NCI-H524 (cell line): ENCODE results near the gene GTF3C1.
"Not testable (repeated sequence)": the region's sequence is repeated elsewhere in the genome, so short reads cannot be mapped to it uniquely, and the experiment has no call there.

ENCODE experiments used
- DNase-seq, 2 experiments: peaks; one replicate each; lab custom pipeline; 2025; lab: John Stamatoyannopoulos, UW

GTF3C1 gene

DNA sequence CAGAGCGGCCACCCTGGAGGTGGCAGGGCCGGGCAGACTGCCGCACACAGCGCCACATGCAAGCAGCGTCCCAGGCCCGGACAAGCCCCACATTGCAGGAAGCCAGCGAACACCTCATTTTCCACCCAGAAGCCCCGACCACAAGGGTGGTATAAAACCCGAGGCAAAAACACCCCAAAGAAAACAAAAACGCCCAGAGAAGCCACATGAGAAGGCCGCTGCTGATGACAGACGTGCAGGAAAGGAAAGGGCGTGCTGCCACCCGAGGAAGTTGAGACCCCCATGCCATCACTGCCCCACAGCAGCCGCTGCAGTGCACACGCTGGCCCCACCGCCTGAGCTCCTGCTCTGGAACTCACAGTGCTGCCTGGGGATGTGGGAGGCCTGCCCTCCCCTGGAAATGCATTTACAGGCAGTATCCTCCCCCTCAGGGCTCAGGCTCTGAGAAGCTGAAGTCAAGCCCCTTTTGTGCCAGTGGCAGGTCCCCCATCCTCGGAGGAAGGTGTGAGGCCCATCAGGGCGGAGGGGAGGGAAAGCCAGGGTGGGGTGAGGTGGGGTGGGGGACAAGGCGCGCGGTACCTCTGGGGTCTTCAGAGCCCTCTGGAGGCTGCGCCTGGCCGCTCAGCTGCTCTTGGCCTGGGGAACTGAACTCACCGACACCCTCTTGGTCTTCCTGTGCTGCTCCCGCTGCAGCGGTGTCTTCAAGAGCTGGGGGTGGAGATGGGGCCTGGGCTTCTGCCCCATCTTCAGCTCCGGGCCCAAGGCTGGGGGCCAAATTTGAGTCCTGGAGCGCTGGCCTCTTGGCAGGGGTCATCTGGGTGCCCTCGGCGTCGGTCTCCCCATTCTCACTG lies 85.7 kb downstream of the GTF3C1 start:
- no peak for DNase-seq

DNA sequence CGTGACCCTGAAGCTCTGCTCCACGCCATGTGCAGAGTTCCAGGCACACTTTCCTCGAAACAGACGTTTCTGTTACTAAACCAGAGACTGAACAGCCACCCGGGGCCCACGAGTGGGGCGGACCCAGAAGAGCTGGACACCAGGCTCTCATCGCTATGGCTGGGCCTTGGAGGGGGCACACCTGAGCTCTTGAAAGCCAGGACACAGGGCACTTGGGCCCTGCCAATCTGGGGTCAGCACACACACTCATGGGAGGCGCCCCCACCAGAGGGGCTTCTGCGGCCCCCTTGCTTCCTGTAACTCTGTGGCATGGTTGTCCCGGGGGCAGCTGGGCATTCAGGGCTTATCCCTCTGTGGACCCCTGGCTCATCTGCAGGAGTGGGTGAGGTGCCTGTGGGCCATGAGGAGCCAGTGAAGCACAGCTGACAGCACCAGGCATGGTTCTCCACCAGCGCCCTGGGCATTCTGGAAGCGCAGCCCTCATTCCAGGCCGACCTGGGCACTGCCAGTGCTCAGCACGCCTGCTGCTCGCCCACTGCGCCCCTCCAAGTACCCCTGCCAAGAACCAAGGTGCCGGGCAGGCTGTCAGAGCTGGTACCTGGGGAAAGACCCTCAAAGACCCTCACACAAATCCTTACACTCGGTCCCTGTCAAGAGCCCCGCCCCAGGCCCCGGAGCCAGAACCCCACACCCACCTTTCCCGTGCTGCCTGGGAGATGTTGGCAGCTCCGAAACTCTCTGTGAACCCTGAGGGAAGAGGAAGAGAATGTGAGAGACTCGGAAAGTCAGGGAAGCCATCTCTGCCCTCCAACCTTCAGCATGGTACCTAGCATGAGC lies 86.6 kb downstream of the GTF3C1 start:
- DNase-seq = no peak

DNA sequence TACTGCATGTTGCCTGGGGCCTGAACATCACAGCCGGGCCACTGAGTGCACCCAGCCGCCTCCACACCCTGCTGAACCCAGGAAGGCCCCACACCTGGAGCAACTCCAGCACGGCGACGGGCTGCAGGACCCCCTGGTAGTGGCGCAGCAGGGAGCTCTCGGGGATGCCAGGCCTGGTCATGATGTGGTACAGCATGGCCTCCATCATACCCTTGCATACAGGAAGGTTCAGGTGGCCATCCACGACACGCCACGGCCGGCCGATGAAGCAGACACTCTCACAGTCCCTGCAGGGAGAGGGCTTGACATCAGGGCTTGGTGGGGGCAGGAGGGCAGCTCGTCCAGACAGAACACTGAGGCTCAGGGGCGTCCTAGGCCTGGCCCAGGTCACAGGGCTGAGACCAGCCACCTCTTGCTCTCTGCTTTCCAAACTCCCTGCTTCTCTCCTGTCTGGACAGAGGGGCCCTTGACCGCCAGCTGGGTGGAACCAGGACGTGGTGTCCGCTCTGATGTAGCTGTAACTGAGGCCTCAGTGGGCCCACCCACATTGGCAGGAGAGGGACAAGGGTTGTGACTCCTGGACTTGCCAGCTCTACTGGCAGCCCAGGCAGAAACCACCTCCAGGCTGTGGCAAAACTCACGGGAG lies 87.4 kb downstream of the GTF3C1 start:
- DNase-seq = no peak

DNA sequence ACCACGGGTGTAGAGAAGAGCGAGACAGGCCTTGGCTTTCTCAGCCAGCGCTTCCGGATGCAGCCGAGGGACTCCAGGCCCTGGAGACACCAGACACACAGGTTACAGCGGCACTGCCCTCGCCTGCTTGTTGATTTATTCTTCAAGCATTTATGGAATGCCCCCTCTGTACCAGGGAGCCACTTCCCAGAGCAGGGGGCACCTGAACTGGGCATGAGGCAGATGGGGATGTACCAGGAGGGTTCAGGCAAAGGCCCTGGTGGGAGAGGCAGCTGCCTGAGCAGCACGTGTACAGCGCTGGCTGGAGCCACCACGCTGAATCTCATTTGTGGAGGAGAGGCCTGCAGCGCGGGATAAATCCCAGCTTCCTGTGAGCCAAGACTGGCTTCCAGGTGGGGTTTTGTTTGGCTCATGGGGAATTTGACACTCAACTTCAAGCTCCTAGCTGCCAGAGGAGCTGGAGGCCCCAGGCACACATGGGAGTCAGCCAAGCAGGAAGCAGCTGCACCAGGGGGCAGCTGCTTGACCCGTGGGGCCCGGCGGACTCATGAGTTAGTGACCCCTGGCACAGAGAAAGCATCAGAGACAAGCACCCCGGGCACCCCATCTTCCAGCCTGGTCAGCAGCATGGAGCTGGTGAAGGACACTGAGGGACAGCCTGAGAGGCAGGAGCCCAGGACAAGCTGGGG lies 88.1 kb downstream of the GTF3C1 start:
- DNase-seq = no peak

DNA sequence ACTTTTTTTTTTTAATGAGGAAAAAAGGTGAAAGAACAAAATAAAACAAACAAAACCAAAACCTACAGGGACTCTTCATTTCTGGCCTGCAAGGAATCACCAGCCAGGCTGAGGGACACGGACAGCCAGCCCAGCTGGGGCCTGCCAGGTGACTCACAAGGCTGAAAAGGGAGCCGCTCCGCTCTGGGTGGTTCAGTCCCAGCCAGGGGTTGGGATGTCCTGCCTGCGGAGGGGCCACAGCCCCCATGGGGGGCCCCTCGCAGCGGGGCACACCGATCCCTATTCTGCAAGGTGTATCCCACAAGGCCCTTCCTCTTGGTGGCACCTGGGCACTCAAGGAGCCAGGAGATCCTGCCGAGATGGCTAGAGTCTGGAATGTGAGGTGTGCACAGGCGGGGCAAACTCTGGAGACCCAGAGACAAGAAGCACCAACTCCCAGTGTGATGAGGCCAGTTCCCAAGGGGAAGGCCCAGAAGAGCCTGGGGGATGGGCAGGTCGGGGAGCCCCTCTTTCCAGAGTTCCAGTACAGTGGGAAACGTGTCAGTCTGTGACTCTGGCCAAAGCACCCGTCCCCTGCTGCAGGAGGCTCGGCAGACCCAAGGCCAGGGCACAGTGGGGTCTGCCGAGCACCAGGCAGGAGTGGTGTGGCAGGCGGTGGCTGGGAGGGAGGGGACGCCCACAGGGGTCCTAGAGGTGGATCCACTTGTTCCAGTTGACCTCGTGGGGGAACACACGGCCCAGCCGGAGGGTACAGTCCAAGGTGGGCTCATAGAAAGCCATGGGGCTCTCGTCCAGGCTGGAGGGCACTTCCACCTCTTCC lies 88.8 kb downstream of the GTF3C1 start:
- DNase-seq = no peak

DNA sequence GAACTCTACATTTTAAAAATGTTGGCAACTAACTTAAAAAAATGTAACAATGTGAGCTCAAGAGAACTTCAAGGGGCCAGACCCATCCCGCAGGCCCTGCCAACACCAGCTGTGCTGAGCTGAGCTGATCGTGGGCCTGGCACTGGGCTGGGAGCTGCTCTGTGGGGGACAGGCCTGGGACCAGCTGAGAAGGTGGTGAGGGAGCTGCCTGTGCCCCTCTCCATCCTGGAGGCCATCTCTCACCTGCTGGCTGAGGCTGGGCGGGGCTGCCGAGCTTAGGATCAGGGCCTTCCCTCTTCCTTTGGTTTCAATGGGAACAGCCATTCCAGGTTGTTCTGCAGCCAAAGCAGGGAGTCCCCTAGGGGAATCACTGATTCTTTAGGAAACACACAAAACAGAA lies 89.5 kb downstream of the GTF3C1 start:
- DNase-seq = no peak

DNA sequence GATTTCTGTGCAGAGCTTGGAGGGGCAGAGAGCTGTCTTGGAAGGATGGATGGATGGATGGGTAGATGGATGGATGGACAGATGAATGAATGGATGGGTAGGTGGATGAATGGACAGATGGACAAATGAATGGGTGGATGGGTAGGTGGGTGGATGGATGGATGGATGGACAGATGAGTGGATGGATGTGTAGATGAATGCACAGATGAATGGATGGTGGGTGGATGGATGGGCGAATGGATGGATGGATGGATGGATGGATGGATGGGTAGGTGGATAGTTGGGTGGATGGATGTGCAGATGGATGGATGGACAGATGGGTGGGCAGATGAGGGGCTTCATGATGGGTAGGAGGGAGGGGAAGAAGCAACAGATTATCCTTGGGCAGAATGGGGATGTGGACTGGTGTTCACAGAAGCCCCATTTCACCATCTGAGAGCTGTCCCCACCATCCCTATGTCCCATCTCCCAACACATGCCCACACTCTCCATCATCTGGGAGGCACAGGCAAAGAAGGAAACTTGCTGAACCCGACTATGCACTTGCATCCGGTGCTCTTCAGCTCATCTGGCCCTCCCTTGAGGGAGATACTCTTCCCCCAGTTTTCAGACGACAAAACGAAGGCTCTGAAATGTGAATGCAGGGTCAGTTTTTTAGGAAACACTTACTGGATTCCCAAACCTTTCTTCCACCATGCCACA lies 90.6 kb downstream of the GTF3C1 start:
- no peak for DNase-seq

DNA sequence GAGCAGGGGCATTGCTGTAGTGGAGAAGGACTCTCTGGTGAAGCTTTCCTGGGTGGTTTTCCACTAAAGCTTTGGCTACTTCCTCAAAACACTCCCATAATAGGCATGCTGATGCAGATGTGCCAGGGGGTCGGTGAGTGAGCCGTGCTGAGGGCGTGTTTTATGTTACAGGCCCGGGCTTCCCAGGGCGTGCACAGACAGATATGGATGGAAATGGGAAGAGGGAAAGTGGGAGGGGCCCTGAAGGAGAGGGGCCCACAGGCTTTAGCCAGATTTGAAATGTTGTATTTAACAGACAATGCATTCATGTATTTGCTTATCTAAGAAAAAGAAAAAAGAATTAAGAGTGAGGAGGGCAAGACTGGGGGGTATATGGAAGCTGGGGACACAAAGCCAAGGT lies 91.5 kb downstream of the GTF3C1 start:
- DNase-seq = no peak

DNA sequence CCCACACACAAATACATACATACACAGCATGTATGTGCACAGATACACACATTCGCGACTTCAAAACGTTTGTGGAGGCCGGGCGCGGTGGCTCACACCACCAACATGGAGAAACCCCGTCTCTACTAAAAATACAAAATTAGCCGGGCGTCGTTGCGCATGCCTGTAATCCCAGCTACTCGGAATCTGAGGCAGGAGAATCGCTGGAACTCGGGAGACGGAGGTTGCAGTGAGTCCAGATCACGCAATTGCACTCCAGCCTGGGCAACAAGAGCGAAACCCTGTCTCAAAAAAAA lies 92.2 kb downstream of the GTF3C1 start:
- DNase-seq = not testable (repeated sequence)

DNA sequence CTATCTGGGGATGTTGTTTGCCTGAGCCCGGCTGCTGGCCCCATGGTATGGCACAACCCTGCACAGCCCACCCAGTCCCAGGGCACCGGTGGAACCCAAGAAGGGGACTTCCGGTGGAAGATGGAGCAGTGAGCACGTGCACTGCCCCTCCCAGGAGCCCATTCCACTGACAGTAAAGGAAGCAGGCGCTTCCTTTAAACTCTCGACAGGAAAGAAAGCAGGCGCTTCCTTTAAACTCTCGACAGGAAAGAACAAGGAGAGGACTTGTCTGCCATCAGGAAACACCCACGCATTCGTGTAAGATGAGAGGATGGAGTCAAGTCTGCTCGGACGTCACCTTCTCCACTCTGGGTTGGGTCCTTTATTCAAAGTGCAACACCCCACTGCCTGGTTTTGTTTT lies 94.0 kb downstream of the GTF3C1 start:
- DNase-seq = no peak

DNA sequence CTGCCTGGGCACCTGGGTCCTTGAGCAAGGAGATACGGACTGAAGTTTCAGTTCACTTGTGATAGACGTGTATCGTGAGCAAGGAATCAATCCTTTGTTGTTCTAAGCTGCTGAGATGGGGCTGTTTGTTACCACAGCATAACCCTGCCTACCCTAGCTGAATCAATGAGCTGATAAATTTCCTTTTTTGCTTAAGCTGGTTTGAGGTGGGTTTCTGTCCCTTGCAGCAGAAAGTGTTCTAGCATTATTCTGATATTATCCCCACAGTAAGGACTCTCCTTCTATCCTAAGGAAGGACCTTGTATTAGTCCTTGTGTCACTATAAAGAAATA lies 96.3 kb downstream of the GTF3C1 start:
- no peak for DNase-seq

DNA sequence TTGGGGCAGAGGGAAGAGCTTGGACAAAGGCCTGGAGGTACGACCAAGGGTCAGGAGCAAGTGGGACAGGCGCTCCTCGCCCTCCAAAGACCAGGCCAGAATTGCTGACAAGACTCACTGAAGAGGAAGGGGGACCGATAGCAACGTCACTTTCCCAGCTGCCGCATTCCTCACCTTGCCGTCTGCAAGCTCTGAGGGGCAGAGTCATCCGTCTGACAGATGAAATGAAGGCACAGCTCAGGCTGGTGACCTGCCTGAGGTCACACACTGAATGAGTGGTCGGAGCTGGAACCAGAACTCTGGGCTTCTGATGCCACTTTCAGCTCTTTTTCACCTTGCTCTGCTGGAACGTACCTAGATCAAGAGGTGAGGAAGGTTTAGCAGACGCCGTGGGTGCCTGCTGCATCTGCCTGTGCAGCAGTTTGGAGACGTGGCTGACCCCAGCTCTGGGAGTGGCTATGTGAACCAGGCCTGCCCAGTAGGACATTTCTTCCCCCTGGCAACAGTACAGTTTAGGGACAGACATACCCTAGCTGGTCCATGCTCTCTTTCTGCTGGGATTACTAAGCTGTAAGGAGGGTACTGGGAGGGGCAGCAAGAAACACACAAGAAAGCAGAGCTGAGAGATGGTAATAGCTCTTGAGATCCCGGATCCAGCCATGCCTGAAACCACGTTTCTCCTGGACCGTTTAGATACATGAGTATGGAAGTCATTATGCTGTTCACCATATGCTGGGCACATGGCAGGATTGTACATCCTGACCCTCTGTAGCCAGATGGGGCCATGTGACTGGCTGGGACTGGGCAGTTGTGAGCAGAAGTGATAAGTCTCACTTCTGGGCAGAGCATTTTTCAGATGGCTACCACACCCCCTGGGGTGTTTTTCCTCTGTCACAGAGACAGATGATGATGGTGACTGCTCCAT lies 96.9 kb downstream of the GTF3C1 start:
- DNase-seq = peak; percentile 19 to 36

DNA sequence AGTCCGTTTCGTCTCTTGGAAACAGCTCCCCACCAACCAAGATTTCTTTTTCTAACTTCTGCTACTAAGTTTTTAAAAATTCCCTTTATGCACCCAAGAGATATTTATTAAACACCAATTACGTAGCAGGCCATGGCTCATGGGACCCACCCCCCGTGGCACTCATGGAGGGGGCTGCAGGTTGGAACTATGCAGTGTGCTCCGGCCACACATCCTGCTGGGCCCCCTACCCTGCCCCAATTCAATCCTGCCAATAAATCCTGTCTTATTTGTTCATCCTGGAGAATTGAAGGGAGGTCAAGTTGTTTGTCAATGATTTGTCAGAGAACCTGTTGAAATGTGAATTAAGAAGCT lies 99.5 kb downstream of the GTF3C1 start:
- no peak for DNase-seq

DNA sequence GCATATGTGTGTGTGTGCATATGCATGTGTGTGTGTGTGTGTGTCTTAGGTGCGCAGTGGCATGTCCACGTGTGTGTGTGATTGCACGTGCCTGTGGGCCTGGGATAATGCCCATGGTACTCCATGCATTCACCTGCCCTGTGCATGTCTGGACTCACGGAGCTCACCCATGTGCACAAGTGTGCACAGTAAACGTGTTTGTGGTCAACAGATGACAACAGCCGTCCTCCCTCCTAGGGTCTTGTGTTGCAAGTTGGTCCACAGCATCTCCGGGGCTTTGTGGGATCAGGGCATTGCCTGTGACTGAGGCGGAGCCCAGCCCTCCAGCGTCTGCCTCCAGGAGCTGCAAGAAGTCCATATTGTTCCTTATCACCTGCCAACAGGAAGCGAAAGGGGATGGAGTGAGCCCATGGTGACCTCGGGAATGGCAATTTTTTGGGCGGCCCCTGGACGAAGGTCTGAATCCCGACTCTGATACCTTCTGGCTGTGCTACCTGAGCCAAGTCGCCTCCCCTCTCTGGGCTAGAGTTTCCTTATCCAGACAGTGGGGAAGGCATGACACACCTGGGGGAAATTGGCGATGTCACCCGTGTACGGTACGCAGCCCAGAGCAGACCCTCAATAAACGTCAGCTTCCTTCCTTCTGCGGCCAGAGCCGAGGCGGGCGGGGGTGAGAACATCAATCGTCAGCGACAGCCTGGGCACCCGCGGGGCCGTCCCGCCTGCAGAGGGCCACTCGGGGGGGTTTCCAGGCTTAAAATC lies 100.1 kb downstream of the GTF3C1 start:
- DNase-seq = no peak

DNA sequence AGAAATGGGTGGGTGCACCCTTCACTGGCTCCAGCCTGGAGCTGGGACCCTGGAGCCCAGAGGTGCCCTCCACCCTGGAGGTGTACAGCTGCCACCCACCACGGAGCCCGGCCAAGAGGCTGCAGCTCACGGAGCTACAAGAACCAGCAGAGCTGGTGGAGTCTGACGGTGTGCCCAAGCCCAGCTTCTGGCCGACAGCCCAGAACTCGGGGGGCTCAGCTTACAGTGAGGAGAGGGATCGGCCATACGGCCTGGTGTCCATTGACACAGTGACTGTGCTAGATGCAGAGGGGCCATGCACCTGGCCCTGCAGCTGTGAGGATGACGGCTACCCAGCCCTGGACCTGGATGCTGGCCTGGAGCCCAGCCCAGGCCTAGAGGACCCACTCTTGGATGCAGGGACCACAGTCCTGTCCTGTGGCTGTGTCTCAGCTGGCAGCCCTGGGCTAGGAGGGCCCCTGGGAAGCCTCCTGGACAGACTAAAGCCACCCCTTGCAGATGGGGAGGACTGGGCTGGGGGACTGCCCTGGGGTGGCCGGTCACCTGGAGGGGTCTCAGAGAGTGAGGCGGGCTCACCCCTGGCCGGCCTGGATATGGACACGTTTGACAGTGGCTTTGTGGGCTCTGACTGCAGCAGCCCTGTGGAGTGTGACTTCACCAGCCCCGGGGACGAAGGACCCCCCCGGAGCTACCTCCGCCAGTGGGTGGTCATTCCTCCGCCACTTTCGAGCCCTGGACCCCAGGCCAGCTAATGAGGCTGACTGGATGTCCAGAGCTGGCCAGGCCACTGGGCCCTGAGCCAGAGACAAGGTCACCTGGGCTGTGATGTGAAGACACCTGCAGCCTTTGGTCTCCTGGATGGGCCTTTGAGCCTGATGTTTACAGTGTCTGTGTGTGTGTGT lies 100.9 kb downstream of the GTF3C1 start:
- peak; percentile 51 to 91 for DNase-seq

DNA sequence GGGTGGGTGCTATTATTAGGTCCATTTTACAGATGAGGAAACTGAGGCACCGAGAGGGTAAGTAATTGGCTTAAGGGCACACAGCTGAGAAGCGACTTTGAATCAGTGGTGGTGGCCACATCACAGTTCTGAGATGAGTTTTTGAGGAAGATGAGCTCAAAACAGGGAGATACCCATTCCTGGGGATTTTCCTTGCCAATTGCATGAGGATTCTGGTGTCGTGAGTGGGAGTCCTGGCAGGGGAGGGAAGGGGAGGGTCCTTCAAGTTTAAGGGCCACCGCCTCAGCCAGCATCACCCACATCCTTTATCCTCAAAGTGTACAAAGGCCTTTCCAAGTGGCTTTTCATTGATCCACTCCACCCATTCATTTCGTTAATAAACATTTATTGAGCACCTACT lies 102.4 kb downstream of the GTF3C1 start:
- no peak for DNase-seq

DNA sequence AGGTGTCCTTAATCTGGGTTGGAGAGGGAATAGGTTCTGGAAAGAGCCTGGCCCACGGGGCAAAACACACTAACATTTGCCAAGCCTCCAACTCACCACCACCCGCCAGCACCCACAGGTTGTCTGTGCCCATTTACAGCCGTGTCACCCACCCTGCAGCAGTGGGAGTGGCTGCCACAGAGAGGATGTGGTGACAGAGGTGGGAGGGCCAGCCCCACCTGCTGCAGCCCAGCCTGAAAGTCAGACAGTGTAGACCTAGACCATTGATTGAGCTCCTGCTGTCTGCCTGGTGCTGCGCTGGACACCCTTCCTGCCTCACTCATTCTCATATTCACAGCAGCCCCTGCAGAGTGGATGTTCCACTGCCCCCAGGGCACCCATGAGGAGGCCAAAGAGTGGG lies 103.0 kb downstream of the GTF3C1 start:
- DNase-seq = no peak

DNA sequence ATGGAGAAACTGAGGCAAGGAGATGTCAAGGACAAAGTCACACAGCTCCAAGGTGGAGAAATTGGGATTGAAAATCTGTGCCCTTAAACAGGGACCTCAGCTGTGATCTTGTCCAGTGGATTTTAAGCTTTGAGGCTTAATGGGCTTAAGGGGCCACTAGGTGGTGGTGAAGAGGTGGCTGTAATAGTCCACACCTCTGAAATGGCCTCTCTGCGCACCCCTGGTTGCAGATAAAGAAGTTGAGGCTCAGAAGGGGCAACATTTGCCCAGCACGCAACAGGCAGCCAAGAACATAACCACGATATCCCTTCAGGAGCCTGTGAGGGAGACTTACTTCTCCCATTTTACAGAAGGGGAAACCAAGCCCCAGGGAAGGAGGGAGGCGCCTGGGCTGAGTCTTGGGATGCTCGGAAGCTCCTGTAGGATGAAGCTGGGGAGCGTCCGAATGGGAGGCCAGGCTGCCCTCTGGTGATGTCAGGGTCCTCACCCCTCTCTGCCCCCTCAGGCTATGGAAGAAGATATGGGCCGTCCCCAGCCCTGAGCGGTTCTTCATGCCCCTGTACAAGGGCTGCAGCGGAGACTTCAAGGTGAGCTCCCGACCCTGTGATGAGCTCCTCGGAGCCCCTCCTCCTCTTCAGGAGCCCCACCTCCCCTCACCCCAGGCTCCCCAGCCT lies 104.1 kb downstream of the GTF3C1 start:
- no peak for DNase-seq
